Brain pericyte (primary cell): ENCODE measurements around the gene BTNL9.
"Not testable (repeated sequence)": the region's sequence is repeated elsewhere in the genome, so short reads cannot be mapped to it uniquely, and the experiment has no call there.

Source experiments
- DNase-seq: peaks from one replicate; pipeline ENCODE4 v3.0.0-alpha.2; 2012; ENCODE audit warnings: low read depth, low spot score

BTNL9 gene

DNA sequence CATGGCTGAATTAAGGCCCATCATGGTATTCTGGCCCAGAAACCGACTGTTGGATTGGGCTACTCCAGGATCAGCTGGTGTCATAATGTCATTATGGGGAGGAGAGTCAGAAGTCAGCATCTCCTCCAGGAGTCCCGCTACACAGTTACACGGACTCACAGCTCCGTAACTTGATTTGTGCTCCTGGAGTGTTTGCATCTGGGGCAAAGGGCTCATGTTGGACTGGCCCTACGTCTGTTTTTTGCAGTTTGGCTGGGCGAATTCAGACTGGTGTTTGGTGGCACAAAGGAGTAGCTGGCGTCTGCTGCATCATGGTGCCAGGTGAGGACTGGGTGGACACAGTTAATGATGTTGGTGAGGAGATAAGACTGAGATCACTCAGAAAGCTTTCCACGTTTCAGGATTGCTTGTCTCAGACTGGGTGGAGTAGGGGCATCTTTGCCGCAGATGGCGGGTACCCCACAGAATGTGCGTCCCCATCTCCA, 59.6 kb downstream of the BTNL9 start:
- DNase-seq, result no peak

DNA sequence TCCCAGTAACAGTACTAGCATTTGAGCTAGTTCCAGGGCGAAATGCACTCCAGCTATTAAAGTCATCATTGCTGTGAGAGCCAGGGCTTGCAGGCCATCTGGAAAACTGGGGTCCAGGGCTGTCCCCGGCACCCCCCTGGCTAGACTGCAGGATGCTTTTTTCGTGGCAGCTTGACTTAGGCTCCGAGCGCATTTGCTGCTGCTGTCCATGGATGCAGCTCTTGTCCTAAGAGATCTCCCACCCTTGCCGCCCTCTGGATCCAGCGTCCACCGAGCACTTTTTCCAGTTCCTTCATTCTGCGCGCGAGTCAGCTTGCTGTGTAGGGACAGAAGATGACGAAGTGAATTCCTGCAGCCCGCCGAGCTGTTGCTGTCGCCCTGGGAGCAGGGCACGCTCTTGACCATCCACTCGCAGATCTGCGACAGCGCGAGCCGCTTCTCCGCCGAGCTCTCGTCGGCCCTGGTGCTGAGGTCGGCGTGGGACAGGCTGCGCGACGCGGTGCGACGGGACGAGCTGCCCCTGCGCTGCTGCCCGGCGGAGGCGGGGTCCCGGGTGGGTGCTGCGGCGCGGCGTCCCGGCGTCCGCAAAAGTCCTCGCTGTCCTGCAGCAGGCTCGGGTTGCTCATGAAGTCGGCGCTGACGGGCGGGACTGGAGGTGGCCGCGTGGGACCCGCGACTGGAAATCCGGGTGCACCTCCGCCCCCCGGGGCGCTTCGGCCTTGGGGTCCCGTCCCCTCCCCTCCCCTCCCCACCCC, 60.2 kb downstream of the BTNL9 start:
- DNase-seq, result no peak

DNA sequence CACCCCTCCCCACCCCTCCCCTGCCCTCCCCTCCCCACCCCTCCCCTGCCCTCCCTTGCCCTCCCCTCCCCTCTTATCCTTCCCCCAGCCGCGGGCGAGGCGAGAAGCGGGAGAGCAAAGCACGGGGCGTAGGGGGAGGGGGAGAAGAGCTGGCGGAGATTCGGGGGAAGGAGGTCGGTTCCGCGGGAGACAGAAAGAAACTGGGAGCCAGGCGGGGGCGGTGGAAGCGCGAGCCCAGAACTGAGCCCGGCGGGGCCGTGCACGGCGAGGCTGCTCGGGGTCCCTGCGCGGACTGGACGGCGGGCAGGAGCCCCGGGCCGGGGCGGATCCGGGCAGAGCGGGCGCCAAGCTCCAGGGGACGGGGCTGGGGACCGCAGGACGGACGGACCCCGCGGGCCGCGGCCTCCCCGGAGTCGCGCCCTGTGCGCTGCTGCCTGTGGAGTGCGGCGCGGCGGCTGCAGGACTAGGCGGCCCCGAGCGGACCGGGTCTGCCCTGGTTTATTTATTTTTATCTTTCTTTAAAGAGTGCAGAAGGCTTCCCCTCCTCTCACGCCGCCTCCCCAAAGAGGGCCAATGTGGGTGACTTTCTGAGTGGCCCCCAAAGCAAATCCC, 61.1 kb downstream of the BTNL9 start:
- DNase-seq, result not testable (repeated sequence)

DNA sequence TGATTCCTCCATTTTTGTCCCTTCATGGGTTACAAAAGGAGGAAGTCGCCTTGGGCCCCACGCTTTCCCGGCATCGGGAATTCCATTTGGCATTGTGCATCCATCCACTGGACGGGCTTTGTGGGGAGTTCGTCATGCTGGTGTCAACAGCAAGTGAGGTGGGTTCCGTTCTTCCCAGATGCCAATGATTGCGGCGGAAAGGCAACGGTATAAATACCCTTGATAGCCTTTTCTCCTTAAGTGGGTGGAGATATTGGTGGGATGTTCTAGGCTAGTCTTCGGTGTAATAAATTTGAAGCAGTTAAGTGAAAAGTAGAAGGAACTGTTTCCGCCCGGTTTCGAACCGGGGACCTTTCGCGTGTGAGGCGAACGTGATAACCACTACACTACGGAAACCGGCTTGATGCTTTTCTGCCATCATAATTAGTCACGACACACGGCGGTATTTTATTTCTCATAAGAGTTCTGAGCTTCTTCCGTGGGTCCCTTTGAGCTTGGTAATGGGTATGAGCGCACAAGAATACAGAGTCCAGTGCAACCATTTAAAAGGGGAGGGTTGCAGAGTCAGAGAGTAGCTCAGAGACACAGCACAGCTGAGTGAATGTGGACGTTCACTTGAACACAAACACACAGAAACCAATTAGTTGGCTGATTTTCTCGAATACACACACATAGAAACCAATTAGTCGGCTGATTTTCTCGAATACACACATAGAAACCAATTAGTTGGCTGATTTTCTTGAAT, 62.0 kb downstream of the BTNL9 start:
- not testable (repeated sequence) for DNase-seq

DNA sequence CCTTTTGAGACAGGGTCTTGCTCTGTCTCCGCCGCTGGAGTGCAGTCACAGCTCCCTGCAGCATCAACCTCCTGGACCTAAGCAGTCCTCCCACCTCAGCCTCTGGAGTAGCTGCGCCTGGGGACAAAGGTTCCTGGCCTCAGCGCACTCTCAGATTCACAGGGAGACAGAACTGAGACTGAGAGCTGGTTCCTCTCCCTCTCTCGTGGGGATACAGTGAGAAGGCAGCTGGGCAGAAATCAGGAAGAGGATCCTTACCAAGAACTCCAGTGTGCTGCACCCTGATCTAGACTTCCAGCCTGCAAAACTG, 64.1 kb downstream of the BTNL9 start:
- not testable (repeated sequence) for DNase-seq

DNA sequence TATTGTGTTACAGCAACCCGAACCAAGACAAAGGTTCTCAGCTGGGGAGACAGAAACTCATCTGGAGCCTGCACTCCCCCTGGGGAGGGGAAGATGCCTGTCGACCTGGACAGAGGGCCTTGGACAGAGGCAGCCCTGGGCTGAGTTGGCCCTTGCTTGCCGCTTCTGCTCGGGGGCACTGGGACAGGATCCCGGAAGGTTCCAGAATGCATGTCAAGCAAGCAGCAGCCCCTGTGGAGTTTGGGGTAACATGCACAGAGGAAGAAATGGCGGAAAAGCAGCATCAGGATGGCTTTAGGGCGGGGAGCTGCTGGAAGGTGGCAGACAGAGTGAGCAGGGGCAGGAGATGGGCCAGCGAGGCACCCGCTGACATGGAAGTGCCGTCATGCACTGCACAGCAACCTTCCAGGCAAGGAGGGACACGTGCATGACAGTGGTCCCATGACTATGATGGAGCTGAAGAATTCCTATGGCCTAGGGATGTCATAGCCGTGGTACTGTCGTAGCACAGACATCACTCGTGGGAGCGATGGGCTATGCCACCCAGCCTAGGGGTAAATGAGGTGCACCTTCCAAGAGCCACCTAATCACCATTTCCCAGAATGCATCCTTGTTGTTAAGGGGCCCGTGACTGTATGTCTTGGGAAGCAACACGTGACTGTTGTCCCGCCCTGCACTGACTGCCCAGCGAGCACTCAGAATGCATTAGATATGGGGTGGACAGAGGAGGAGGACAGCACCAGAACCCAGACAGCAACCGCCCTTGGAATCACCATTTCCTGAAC, 64.7 kb downstream of the BTNL9 start:
- DNase-seq, result not testable (repeated sequence)

DNA sequence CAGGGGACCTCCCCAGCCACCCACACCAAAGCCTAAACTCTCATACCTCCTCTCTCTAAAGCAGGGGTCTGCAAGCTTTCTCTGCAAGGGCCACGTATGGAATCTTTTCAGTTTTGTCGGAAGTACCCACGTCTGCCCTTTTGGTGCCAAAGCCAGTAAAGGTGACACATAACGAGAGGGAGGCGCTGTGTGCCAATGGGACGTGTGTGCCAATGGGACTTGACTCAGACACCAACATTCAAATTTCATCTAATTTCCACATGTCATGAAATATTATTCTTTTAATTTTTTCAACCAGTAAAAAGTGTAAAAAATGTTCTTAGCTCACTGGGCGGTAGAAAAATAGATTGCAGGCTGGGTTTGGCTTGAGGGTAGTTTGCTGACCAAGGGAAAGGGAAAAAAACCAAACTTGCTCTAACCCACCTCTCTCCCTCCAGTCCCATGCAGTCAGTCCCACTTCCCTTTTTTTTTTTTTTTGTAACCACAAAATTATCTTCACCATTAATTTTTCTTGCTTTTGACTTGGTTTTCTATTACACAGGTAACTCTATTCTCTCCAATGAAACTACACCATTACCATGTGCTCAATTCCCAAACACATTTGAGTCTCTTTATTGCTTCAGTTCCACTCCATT, 65.4 kb downstream of the BTNL9 start:
- no peak for DNase-seq

DNA sequence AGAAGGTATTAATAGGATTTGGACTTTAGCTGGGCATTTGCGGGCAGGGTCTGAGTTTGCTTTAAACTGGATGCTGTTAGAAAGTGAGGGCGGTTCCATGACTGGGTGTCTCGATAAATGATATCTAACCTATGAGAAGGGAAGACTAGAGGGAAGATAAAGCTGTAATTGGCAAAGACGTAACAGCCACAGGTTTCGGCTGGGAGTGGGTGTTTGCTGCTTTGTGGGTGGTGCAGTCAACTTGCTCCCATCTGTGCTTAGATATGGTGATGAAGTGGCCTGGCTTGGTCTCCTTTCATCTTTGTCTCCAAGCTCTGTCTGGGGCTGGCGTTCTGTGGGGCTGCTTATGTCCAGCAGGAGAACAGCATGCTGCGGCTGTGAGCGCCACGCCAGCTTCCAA, 67.6 kb downstream of the BTNL9 start:
- no peak for DNase-seq

DNA sequence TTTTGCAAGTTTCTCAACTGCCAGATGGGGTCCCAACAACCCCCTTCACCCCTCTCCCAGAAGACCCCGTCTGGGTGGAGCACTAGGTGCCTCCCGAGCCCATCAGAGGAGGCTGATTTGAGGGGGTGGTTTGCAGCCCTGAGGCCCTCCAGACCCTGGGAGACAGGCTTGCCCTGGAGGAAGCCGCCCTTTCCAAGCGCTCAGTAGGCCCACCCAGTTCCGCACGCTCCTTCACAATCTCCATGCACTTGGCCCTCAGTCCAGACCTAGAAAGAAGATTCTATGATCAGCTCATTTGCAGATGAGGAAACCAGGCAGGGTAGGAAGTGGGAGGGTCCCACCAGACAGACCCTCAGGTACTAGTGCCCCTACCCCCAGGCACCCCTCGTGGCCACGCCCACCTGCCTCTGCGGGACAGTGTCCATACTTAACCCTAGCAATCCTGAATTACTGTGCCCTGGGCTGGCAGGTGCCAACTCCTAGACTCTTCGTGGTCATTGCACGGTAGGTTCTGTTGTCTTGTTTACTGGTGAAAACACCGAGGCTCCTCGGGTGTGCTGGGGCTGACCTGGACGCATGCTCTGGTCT, 68.6 kb downstream of the BTNL9 start:
- DNase-seq, result no peak

DNA sequence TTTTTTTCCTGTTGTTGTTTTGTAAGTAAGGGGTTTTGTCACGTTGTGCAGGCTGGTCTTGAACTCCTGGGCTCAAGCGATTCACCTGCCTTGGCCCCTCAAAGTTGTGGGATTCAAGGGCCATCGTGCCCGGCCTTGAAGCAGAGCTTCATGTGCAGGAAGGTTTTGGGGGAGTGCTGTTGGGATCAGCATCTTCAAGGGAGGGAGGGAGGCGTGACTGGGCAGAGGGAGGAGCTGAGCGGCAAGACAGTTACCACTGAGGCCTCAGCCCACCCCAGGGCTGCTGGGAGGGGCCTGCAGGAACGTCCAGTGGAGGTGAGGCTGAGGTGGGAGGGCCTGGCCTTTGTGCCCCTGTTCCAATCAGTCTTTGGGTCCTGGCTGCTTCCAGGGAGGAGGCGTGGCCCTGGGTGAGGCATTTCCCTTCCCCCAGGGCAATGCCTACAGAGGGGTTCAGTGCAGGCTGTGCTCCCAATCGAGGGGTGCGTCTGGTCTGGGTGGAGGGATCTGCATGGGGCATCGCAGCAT, 69.5 kb downstream of the BTNL9 start:
- DNase-seq, result no peak

DNA sequence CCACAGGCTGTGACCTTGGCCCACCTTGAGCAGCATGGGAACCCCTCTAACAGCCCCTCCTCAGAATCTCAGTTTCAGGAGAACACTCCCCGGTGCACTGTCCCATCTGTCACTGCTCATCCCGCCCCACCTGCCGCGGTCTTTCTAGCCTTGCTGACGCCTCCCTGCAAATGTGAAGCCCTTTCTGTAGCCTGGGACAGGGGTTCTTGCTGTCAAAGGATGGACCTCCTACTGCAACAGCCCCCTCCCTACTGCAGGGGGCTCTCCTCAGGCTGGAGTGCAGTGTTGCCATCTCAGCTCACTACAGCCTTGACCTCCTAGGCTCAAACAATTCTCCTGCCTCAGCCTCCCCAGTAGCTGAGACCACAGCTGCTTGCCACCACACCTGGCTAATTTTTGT, 70.9 kb downstream of the BTNL9 start:
- DNase-seq, result no peak
